MM.1S (cell line): ENCODE measurements around the gene TCF7.

Source experiments
- EZH2phosphoT487 ChIP-seq: fragments of 300-600 bp; sonication (generic); IDR thresholded peaks from 2 replicates; pipeline ENCODE4 v1.6.1; 2018; ENCODE audit warnings: antibody characterized with exemption, low read length
- TF ChIP-seq, protein P1 (sequence below): fragments of 300-600 bp; sonication (generic); IDR thresholded peaks from 2 replicates; pipeline ENCODE4 v1.5.1; 2016; ENCODE audit warnings: antibody characterized with exemption, low read length, mixed read lengths

GRCh38 chr5:134077926-134078580, 36.4 kb upstream of the TCF7 start:
- TF ChIP-seq, protein P1, sequence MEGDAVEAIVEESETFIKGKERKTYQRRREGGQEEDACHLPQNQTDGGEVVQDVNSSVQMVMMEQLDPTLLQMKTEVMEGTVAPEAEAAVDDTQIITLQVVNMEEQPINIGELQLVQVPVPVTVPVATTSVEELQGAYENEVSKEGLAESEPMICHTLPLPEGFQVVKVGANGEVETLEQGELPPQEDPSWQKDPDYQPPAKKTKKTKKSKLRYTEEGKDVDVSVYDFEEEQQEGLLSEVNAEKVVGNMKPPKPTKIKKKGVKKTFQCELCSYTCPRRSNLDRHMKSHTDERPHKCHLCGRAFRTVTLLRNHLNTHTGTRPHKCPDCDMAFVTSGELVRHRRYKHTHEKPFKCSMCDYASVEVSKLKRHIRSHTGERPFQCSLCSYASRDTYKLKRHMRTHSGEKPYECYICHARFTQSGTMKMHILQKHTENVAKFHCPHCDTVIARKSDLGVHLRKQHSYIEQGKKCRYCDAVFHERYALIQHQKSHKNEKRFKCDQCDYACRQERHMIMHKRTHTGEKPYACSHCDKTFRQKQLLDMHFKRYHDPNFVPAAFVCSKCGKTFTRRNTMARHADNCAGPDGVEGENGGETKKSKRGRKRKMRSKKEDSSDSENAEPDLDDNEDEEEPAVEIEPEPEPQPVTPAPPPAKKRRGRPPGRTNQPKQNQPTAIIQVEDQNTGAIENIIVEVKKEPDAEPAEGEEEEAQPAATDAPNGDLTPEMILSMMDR = no peak
- no peak for TF ChIP-seq EZH2phosphoT487
